Liver (tissue), 9 donors: Measurements from ENCODE around the gene PKD2L1. TPM values are rescaled to one million over a fixed set of nuclear protein-coding genes. Genes with fewer than 3 reads are reported as not detected.

ENCODE experiments used
- DNase-seq: peaks from one replicate; pipeline ENCODE4 v3.0.0-alpha.2; 2017; ENCODE audit warnings: low spot score
- H3K27ac ChIP-seq, 2 donors: one replicate each; pipeline ENCODE4 v1.7.0; 2013; ENCODE audit warnings: inconsistent platforms in 2 of 2, low read length in 2 of 2, control low read depth in 1 of 2, low read depth in 1 of 2, mild to moderate bottlenecking in 1 of 2
- H3K27me3 ChIP-seq, 4 donors: one replicate each; pipeline versions ENCODE4 v1.6.1 to v1.7.0; 2013; ENCODE audit warnings: low read length in 3 of 4, inconsistent platforms in 1 of 4, mild to moderate bottlenecking in 1 of 4, moderate library complexity in 1 of 4; ENCODE audit not compliant: control insufficient read depth in 4 of 4, insufficient read depth in 4 of 4
- H3K36me3 ChIP-seq, 4 donors: one replicate each; pipeline versions ENCODE4 v1.6.1 to v1.7.0; 2013; ENCODE audit warnings: low read length in 3 of 4, mild to moderate bottlenecking in 3 of 4, low read depth in 1 of 4, moderate library complexity in 1 of 4; ENCODE audit not compliant: control insufficient read depth in 4 of 4, insufficient read depth in 3 of 4
- H3K4me1 ChIP-seq, 4 donors: one replicate each; pipeline versions ENCODE4 v1.6.1 to v1.7.0; 2013; ENCODE audit warnings: low read length in 3 of 4, mild to moderate bottlenecking in 3 of 4, moderate library complexity in 1 of 4; ENCODE audit not compliant: control insufficient read depth in 4 of 4, insufficient read depth in 4 of 4
- H3K4me3 ChIP-seq, 3 donors: one replicate each; pipeline versions ENCODE4 v1.6.1 to v1.7.0; 2013; ENCODE audit warnings: low read length in 3 of 3, control low read depth in 1 of 3, low read depth in 1 of 3, mild to moderate bottlenecking in 1 of 3
- H3K9ac ChIP-seq, 2 donors: one replicate each; pipeline ENCODE4 v1.7.0; 2013; ENCODE audit warnings: low read length in 2 of 2, mild to moderate bottlenecking in 2 of 2, moderate library complexity in 2 of 2, control low read depth in 1 of 2, low read depth in 1 of 2
- H3K9me3 ChIP-seq, 4 donors: one replicate each; pipeline versions ENCODE4 v1.6.1 to v1.7.0; 2013; ENCODE audit warnings: low read length in 3 of 4; ENCODE audit not compliant: control insufficient read depth in 4 of 4
- EGR1 ChIP-seq, 2 donors: IDR thresholded peaks; 2 replicates each; pipeline ENCODE4 v1.6.1; 2016 to 2018; ENCODE audit warnings: antibody characterized with exemption in 2 of 2, low read depth in 2 of 2
- FOXA1 ChIP-seq: IDR thresholded peaks from 2 replicates; pipeline ENCODE4 v1.6.1; 2016; ENCODE audit warnings: antibody characterized with exemption
- FOXA2 ChIP-seq: IDR thresholded peaks from 2 replicates; pipeline ENCODE4 v1.6.1; 2016; ENCODE audit warnings: antibody characterized with exemption
- GABPA ChIP-seq, 2 donors: IDR thresholded peaks in 1 of 2; conservative IDR thresholded peaks in 1 of 2; 2 replicates each; pipeline ENCODE4 v1.6.1; 2016; ENCODE audit warnings: antibody characterized with exemption in 2 of 2, mild to moderate bottlenecking in 1 of 2, moderate library complexity in 1 of 2
- HNF4G ChIP-seq: IDR thresholded peaks from 2 replicates; pipeline ENCODE4 v1.6.1; 2016; ENCODE audit warnings: antibody characterized with exemption
- JUND ChIP-seq, 2 donors: IDR thresholded peaks; 2 replicates each; pipeline ENCODE4 v1.6.1; 2016; ENCODE audit warnings: antibody characterized with exemption in 2 of 2
- NR2F2 ChIP-seq: IDR thresholded peaks from 2 replicates; pipeline ENCODE4 v1.6.1; 2016; ENCODE audit warnings: antibody characterized with exemption
- RAD21 ChIP-seq, 2 donors: IDR thresholded peaks; 2 replicates each; pipeline ENCODE4 v1.6.1; 2016; ENCODE audit warnings: antibody characterized with exemption in 2 of 2, mild to moderate bottlenecking in 2 of 2
- REST ChIP-seq: IDR thresholded peaks from 2 replicates; pipeline ENCODE4 v1.6.1; 2016; ENCODE audit warnings: antibody characterized with exemption, mild to moderate bottlenecking
- RXRA ChIP-seq, 2 donors: IDR thresholded peaks; 2 replicates each; pipeline ENCODE4 v1.6.1; 2017 to 2018; ENCODE audit warnings: antibody characterized with exemption in 2 of 2, mild to moderate bottlenecking in 1 of 2
- SP1 ChIP-seq: IDR thresholded peaks from 2 replicates; pipeline ENCODE4 v1.6.1; 2018; ENCODE audit warnings: antibody characterized with exemption, mild to moderate bottlenecking
- TAF1 ChIP-seq: conservative IDR thresholded peaks from 2 replicates; pipeline ENCODE4 v1.6.1; 2016; ENCODE audit warnings: antibody characterized with exemption, mild to moderate bottlenecking
- YY1 ChIP-seq: IDR thresholded peaks from 2 replicates; pipeline ENCODE4 v1.6.1; 2016; ENCODE audit warnings: antibody characterized with exemption, mild to moderate bottlenecking
- WGBS: extraction: QIAGEN DNeasy Blood & Tissue Kit; methylation state at CpG from one replicate; pipeline ENCODE4 v1.1.7; 2013; 5-methylcytosine and 5-hydroxymethylcytosine counted together
- polyA plus RNA-seq, 2 donors: library from polyadenylated mRNA; stranded (reverse) in 1 of 2; unstranded in 1 of 2; fragments of 200-250 nt in 1 of 2; fragments of >200 nt in 1 of 2; fragmentation: Nextera tagmentation in 1 of 2; extraction: Ambion mirVana in 1 of 2; gene quantifications; one replicate each; pipeline versions ENCODE4 v1.2.1 to v1.2.3, GENCODE V29; 2013 to 2015
- total RNA-seq, 2 donors: library from RNA; depleted of rRNA; stranded (reverse); fragments of >200 nt; gene quantifications; one replicate each; pipeline ENCODE4 v1.2.3, GENCODE V29; 2014
- TF ChIP-seq, protein P1 (sequence below): IDR thresholded peaks from 2 replicates; pipeline ENCODE4 v1.6.1; 2016; ENCODE audit warnings: antibody characterized with exemption
- TF ChIP-seq, protein P2 (sequence below): fragments of 150-350 bp; IDR thresholded peaks from 2 replicates; pipeline ENCODE4 v1.5.1; 2017; ENCODE audit warnings: improper control_type of control experiment, low read depth, low read length; ENCODE audit not compliant: missing input control
- donor health status: healthy.
- donor health status: healthy.
- donor health status: healthy.
- donor health status: healthy.
- donor health status: healthy.

PKD2L1 gene
- total and polyA plus RNA-seq, 4 donors: 0.06 to 0.15 (median 0.11) TPM

DNA sequence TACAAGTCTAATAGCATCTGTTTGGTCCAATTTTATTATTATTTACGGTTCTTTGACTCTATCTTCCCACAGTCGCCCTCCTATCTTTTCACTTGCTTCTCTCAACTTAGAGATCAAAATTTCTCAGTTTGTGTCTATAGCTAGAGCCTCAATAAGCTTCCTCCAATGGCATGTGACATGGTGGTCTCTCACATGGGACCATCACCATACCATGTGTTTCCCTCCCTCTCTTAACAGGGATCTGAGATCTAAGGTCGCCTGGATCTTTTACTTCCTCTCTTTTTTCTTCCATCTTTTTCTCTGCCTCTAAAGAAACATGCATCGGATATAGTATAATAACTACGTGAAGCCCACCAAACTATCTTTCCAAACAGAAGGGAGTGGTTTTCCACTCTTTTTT, 1.8 kb downstream of the PKD2L1 start:
- H3K9me3 ChIP-seq: no peaks in the 10 kb centered on the region
- no peak for DNase-seq
- WGBS: 62% methylated on average over 5 of the region's 5 CpGs
- H3K27ac ChIP-seq: no peak overlapping the region
- no peaks in the 10 kb centered on the region for H3K4me1 ChIP-seq
- H3K4me3 ChIP-seq: no peak overlapping the region
- H3K9ac ChIP-seq: no peak overlapping the region
- H3K27me3 ChIP-seq: no peaks in the 10 kb centered on the region
- no peaks in the 10 kb centered on the region for H3K36me3 ChIP-seq
- TF ChIP-seq TAF1: no peak
- TF ChIP-seq FOXA2: no peak
- TF ChIP-seq FOXA1: no peak
- TF ChIP-seq RAD21 (IDR thresholded peaks at IDR 0.05): no peak
- no peak for TF ChIP-seq GABPA (IDR thresholded peaks at IDR 0.05 in 1 of 2, conservative IDR thresholded peaks at IDR 0.05 in 1 of 2)
- TF ChIP-seq EGR1 (IDR thresholded peaks at IDR 0.05; ENCODE audit: low read depth in 2 of 2): no peak
- TF ChIP-seq, protein P1, sequence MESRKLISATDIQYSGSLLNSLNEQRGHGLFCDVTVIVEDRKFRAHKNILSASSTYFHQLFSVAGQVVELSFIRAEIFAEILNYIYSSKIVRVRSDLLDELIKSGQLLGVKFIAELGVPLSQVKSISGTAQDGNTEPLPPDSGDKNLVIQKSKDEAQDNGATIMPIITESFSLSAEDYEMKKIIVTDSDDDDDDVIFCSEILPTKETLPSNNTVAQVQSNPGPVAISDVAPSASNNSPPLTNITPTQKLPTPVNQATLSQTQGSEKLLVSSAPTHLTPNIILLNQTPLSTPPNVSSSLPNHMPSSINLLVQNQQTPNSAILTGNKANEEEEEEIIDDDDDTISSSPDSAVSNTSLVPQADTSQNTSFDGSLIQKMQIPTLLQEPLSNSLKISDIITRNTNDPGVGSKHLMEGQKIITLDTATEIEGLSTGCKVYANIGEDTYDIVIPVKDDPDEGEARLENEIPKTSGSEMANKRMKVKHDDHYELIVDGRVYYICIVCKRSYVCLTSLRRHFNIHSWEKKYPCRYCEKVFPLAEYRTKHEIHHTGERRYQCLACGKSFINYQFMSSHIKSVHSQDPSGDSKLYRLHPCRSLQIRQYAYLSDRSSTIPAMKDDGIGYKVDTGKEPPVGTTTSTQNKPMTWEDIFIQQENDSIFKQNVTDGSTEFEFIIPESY: no peak
- TF ChIP-seq YY1: no peak

DNA sequence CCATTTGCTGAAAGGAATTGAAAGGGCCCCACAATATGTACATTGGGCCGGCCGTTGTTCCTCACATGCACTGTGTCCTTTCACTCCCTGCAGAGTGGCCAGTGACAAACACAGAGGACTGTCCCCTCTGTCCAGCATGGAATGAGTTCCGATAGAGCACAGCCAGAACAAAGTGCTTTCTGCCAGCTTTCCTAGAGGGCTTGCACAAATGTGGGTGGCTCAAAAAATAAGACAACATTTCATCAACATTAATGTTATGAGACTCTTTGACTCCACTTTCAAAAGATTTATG, 2.4 kb downstream of the PKD2L1 start:
- TF ChIP-seq, protein P2, sequence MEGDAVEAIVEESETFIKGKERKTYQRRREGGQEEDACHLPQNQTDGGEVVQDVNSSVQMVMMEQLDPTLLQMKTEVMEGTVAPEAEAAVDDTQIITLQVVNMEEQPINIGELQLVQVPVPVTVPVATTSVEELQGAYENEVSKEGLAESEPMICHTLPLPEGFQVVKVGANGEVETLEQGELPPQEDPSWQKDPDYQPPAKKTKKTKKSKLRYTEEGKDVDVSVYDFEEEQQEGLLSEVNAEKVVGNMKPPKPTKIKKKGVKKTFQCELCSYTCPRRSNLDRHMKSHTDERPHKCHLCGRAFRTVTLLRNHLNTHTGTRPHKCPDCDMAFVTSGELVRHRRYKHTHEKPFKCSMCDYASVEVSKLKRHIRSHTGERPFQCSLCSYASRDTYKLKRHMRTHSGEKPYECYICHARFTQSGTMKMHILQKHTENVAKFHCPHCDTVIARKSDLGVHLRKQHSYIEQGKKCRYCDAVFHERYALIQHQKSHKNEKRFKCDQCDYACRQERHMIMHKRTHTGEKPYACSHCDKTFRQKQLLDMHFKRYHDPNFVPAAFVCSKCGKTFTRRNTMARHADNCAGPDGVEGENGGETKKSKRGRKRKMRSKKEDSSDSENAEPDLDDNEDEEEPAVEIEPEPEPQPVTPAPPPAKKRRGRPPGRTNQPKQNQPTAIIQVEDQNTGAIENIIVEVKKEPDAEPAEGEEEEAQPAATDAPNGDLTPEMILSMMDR: no peak
- TF ChIP-seq REST (no peak), TAF1 (no peak), FOXA2 (no peak), EGR1 (IDR thresholded peaks at IDR 0.05; ENCODE audit: low read depth in 2 of 2) (no peak), HNF4G (no peak), RAD21 (IDR thresholded peaks at IDR 0.05) (no peak), SP1 (no peak), GABPA (IDR thresholded peaks at IDR 0.05 in 1 of 2, conservative IDR thresholded peaks at IDR 0.05 in 1 of 2) (no peak), NR2F2 (no peak), RXRA (IDR thresholded peaks at IDR 0.05) (no peak), JUND (IDR thresholded peaks at IDR 0.05) (no peak)
- TF ChIP-seq, protein P1: no peak
- H3K36me3 ChIP-seq: no peaks in the 10 kb centered on the region
- no peaks in the 10 kb centered on the region for H3K27me3 ChIP-seq
- H3K9me3 ChIP-seq: no peaks in the 10 kb centered on the region
- 67% methylated on average over 3 of the region's 3 CpGs for WGBS
- no peak overlapping the region for H3K4me3 ChIP-seq
- no peaks in the 10 kb centered on the region for H3K4me1 ChIP-seq
- H3K27ac ChIP-seq: no peak overlapping the region
- no peak for DNase-seq
- no peak overlapping the region for H3K9ac ChIP-seq
